Right atrium auricular region (tissue), 2 donors: Measurements from ENCODE around the gene SYCP2L. TPM values are rescaled to one million over a fixed set of nuclear protein-coding genes. Genes with fewer than 3 reads are reported as not detected.
"Not testable (repeated sequence)": the region's sequence is repeated elsewhere in the genome, so short reads cannot be mapped to it uniquely, and the experiment has no call there.

Experiments
- DNase-seq: peaks from one replicate; pipeline ENCODE4 v3.0.0-alpha.2; 2019; ENCODE audit warnings: low spot score
- H3K27ac ChIP-seq, 2 donors: fragments of 200-600 bp; sonication (generic); 1 replicate in 1 of 2; 2 replicates in 1 of 2; pipeline ENCODE4 v1.5.1; 2016 to 2019
- H3K27me3 ChIP-seq, 2 donors: fragments of 200-600 bp; sonication (generic); one replicate each; pipeline versions ENCODE4 v1.5.1 to v1.6.0; 2017 to 2019
- H3K36me3 ChIP-seq: fragments of 200-600 bp; sonication (generic); one replicate; pipeline ENCODE4 v1.5.1; 2016
- H3K4me1 ChIP-seq, 2 donors: fragments of 200-600 bp; sonication (generic); one replicate each; pipeline versions ENCODE4 v1.5.1 to v1.6.0; 2017 to 2019
- H3K4me3 ChIP-seq, 2 donors: fragments of 200-600 bp; sonication (generic); 1 replicate in 1 of 2; 2 replicates in 1 of 2; pipeline ENCODE4 v1.5.1; 2017 to 2019; ENCODE audit warnings: mild to moderate bottlenecking in 1 of 2, moderate library complexity in 1 of 2
- H3K9me3 ChIP-seq, 2 donors: fragments of 200-600 bp; sonication (generic); one replicate each; pipeline ENCODE4 v1.5.1; 2019
- total RNA-seq, 2 donors: library from RNA; depleted of rRNA; stranded (reverse); fragments of >200 nt; gene quantifications; one replicate each; pipeline ENCODE4 v1.1.0, GENCODE V29; 2016
- TF ChIP-seq, protein P1 (sequence below), 2 donors: fragments of 200-600 bp; sonication (generic); IDR thresholded peaks; one replicate each; pipeline ENCODE4 v1.5.1; 2019; ENCODE audit warnings: antibody characterized with exemption in 2 of 2

Gene SYCP2L
- total RNA-seq, 2 donors from 2014 or later: 0.20 to 1.1 TPM

DNA sequence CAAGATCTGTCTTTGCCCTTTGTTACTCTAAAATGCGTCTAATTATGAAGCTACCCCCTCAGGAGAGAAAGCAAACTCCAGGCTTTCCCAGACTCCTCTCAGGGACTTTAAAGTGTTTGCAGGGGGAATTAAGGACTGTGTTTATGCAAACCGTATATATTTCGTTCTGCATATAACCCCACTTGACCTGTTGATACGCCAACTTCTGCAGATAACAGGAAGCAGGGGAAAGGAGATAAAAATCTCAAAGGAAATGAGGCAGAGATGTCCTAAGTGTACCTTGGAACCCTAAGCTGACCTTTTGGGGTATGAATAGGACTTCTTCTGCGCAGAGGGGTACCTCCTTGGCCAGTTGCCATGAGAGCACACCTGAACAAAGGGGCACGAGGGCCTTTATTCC, 8.1 kb downstream of the SYCP2L start:
- Histone ChIP-seq H3K4me3 (no peak overlapping the region), H3K4me1 (no peaks in the 10 kb centered on the region), H3K36me3 (no peaks in the 10 kb centered on the region), H3K27me3 (no peaks in the 10 kb centered on the region), H3K9me3 (peaks cover 0 to 9% of the 10 kb centered on the region in 2 donors), H3K27ac (no peak overlapping the region)
- no peak for DNase-seq
- TF ChIP-seq, protein P1, sequence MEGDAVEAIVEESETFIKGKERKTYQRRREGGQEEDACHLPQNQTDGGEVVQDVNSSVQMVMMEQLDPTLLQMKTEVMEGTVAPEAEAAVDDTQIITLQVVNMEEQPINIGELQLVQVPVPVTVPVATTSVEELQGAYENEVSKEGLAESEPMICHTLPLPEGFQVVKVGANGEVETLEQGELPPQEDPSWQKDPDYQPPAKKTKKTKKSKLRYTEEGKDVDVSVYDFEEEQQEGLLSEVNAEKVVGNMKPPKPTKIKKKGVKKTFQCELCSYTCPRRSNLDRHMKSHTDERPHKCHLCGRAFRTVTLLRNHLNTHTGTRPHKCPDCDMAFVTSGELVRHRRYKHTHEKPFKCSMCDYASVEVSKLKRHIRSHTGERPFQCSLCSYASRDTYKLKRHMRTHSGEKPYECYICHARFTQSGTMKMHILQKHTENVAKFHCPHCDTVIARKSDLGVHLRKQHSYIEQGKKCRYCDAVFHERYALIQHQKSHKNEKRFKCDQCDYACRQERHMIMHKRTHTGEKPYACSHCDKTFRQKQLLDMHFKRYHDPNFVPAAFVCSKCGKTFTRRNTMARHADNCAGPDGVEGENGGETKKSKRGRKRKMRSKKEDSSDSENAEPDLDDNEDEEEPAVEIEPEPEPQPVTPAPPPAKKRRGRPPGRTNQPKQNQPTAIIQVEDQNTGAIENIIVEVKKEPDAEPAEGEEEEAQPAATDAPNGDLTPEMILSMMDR (IDR thresholded peaks at IDR 0.05): no peak

DNA sequence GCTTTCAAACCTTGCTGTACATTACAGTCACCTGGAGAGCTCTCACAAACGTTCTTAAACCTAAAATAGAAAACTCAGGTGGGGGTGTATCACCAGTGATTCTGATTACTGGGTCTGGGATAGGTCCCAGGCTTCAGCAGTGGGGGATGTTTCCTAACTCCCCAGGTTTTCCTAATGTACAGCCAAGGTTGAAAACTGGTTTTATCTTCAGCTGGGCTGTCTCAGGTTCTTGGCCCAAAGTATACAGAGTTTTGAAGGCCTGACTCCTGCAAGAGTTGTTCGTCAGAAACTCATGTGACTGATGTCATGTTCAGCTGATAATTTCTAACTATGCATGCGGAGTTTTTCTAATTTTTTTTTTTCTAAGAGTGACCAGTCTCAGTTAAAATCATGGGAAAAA, 9.8 kb downstream of the SYCP2L start:
- Histone ChIP-seq H3K27me3 (no peaks in the 10 kb centered on the region), H3K27ac (no peak overlapping the region), H3K9me3 (no peaks in the 10 kb centered on the region), H3K4me3 (no peak overlapping the region), H3K36me3 (no peaks in the 10 kb centered on the region), H3K4me1 (no peaks in the 10 kb centered on the region)
- TF ChIP-seq, protein P1 (IDR thresholded peaks at IDR 0.05): no peak
- no peak for DNase-seq

- Histone ChIP-seq H3K36me3 (no peaks in the 10 kb centered on the region), H3K9me3 (no peaks in the 10 kb centered on the region), H3K4me1 (no peaks in the 10 kb centered on the region), H3K27me3 (no peaks in the 10 kb centered on the region), H3K4me3 (no peak overlapping the region), H3K27ac (no peak overlapping the region)
- DNase-seq: no peak
- TF ChIP-seq, protein P1 (IDR thresholded peaks at IDR 0.05): no peak
Measured at GRCh38 chr6:10901770-10902169, 14.9 kb downstream of the SYCP2L start.

DNA sequence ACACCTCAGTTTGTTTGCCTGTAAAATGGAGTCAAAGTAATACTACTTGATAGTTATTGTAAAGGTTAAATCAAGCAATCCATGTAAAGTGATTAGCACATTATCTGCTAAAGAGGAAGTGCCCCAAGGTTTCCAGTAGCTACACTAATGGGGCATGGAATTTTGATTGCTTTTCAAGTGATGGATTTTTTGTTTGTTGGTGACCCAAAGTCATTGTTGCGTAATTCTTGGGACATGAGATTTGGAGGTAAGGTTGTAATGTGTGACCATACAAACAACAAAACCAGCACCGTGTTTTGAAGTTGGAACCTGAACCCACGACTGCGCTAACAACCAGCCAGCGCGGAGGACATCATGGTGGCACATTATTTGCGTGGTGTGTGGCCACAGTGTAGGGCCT, 17.2 kb downstream of the SYCP2L start:
- TF ChIP-seq, protein P1 (IDR thresholded peaks at IDR 0.05): no peak
- Histone ChIP-seq H3K4me1 (no peaks in the 10 kb centered on the region), H3K9me3 (no peaks in the 10 kb centered on the region), H3K4me3 (no peak overlapping the region), H3K27me3 (no peaks in the 10 kb centered on the region), H3K27ac (no peak overlapping the region), H3K36me3 (no peaks in the 10 kb centered on the region)
- DNase-seq: no peak

DNA sequence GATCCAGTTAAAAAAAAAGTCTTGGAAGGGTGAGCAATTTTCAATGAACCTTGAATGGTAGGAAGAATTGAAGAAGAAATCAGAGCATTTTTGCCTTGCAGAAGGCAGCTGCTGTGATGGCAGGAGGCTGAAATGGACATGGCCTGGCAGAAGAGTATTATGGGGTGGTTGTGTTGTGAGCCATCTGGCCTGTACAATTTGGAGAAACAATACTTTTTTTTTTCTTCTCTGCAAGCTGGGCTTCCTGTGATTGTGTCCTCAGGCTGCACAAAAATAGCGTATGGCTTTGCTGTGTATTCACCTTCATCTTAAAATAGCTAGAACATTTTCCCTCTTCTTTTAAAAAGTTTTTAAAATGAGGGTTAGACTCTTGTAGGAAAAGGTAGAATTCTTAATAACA, 21.4 kb downstream of the SYCP2L start:
- H3K27ac ChIP-seq: no peak overlapping the region
- H3K4me3 ChIP-seq: no peak overlapping the region
- H3K36me3 ChIP-seq: no peaks in the 10 kb centered on the region

GRCh38 chr6:10919520-10919919, 32.7 kb downstream of the SYCP2L start:
- DNase-seq, H3K36me3 ChIP-seq, H3K27ac ChIP-seq, H3K9me3 ChIP-seq, H3K27me3 ChIP-seq, H3K4me1 ChIP-seq, H3K4me3 ChIP-seq: not testable (repeated sequence)

More for the DNA sequence above, 21.4 kb downstream of the SYCP2L start:
- Histone ChIP-seq H3K4me1 (no peaks in the 10 kb centered on the region), H3K27me3 (no peaks in the 10 kb centered on the region), H3K9me3 (no peaks in the 10 kb centered on the region)
- TF ChIP-seq, protein P1 (IDR thresholded peaks at IDR 0.05): no peak
- DNase-seq: no peak
